ENCODE results near the gene RAB5IF. TPM values are rescaled to one million over a fixed set of nuclear protein-coding genes. Genes with fewer than 3 reads are reported as not detected.
A peak's percentile ranks its signal among the peaks of the same experiment; 100 is the strongest.
"Not testable (repeated sequence)": the region's sequence is repeated elsewhere in the genome, so short reads cannot be mapped to it uniquely, and the experiment has no call there.

Gene RAB5IF
- total and polyA plus RNA-seq, 2 donors (not counting 1 experiment from before 2014, with no cell fraction given) = 41.4 to 69.4 TPM

DNA sequence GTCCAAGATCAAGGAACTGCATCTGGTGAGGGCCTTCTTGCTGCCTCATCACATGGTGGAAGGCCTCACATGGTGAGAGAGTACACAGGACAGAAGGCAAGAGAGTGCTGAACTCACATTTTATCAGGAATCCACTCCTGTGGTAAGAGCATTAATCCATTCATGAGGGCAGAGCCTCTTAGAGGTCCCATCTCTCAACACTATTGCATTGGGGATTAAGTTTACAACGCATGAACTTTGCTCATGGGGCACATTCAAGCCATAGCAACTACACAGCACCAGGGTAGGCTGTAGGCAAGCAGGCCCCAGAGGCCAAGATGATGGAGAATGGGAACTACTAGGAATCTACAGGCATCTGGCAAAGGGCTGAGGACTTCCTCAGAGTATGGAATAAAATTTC lies 42.2 kb upstream of the RAB5IF start:
- intact Hi-C loops (cut with micrococcal nuclease) = no loop called here
- H3K27ac ChIP-seq (ENCODE audit: low read length in 2 of 2) = no peak overlapping the region
- ChIA-PET POLR2A (no interaction called here), CTCF (no interaction called here)
- no peaks in the 10 kb centered on the region for H3K27me3 ChIP-seq (replicated peaks in 1 of 4; ENCODE audit: control extremely low read depth in 1 of 4, control insufficient read depth in 3 of 4, insufficient read depth in 4 of 4, low read length in 3 of 4)
- TF ChIP-seq, protein P1, sequence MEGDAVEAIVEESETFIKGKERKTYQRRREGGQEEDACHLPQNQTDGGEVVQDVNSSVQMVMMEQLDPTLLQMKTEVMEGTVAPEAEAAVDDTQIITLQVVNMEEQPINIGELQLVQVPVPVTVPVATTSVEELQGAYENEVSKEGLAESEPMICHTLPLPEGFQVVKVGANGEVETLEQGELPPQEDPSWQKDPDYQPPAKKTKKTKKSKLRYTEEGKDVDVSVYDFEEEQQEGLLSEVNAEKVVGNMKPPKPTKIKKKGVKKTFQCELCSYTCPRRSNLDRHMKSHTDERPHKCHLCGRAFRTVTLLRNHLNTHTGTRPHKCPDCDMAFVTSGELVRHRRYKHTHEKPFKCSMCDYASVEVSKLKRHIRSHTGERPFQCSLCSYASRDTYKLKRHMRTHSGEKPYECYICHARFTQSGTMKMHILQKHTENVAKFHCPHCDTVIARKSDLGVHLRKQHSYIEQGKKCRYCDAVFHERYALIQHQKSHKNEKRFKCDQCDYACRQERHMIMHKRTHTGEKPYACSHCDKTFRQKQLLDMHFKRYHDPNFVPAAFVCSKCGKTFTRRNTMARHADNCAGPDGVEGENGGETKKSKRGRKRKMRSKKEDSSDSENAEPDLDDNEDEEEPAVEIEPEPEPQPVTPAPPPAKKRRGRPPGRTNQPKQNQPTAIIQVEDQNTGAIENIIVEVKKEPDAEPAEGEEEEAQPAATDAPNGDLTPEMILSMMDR (IDR thresholded peaks at IDR 0.05) = no peak
- TF ChIP-seq EZH2 (IDR thresholded peaks at IDR 0.05; ENCODE audit: borderline replicate concordance, insufficient read depth, low read depth, low read length, poor library complexity, severe bottlenecking) = no peak
- no peak overlapping the region for H3K9ac ChIP-seq (ENCODE audit: low read length)
- WGBS (ENCODE audit: insufficient coverage) = no CpG with 5 or more reads among the region's 1 CpG
- Mint-ChIP-seq H3K4me3 (no peak overlapping the region), H3K27me3 (no peaks in the 10 kb centered on the region), H3K9me3 (ENCODE audit: insufficient read depth) (peaks cover 3% of the 10 kb centered on the region), H3K27ac (peak overlapping the region; percentile 28), H3K4me1 (no peaks in the 10 kb centered on the region)
- no peak overlapping the region for H3K4me2 ChIP-seq (replicated peaks; ENCODE audit: low read depth, low read length, poor library complexity, severe bottlenecking)
- H3K79me2 ChIP-seq (ENCODE audit: control insufficient read depth, insufficient read depth, low read length) = no peaks in the 10 kb centered on the region
- DNase-seq = no peak
- no peaks in the 10 kb centered on the region for H3K4me1 ChIP-seq (ENCODE audit: control insufficient read depth in 2 of 2, insufficient read depth in 2 of 2, low read length in 2 of 2)
- H3K36me3 ChIP-seq (replicated peaks in 1 of 2; ENCODE audit: control extremely low read depth in 1 of 2, control insufficient read depth in 1 of 2, extremely low read depth in 1 of 2, insufficient read depth in 2 of 2, low read length in 1 of 2) = peaks cover 0 to 2% of the 10 kb centered on the region in 2 experiments
- peaks cover 0 to 14% (median 7%) of the 10 kb centered on the region in 3 donors for H3K9me3 ChIP-seq (ENCODE audit: control extremely low read depth in 1 of 3, control insufficient read depth in 2 of 3, insufficient read depth in 1 of 3, low read length in 2 of 3)
- no peak overlapping the region for H3K4me3 ChIP-seq (ENCODE audit: control extremely low read depth in 1 of 5, extremely low read depth in 1 of 5, insufficient read depth in 1 of 5, low read depth in 2 of 5, low read length in 4 of 5)
- H4K20me1 ChIP-seq (ENCODE audit: control insufficient read depth, insufficient read depth, low read length, poor library complexity, severe bottlenecking) = no peaks in the 10 kb centered on the region
- H2AFZ ChIP-seq (ENCODE audit: insufficient read depth, low read depth, low read length, poor library complexity, severe bottlenecking) = no peak overlapping the region
- ATAC-seq (ENCODE audit: low read depth) = no peak

GRCh38 chr20:36564078-36564725 lies 41.4 kb upstream of the RAB5IF start:
- H3K4me3 Mint-ChIP-seq; intact Hi-C loops (cut with micrococcal nuclease); H3K27ac ChIP-seq (ENCODE audit: low read length in 2 of 2); POLR2A ChIA-PET; H3K27me3 Mint-ChIP-seq; H3K4me1 ChIP-seq (ENCODE audit: control insufficient read depth in 2 of 2, insufficient read depth in 2 of 2, low read length in 2 of 2); DNase-seq; H3K36me3 ChIP-seq (replicated peaks in 1 of 2; ENCODE audit: control extremely low read depth in 1 of 2, control insufficient read depth in 1 of 2, extremely low read depth in 1 of 2, insufficient read depth in 2 of 2, low read length in 1 of 2); H3K27me3 ChIP-seq (replicated peaks in 1 of 4; ENCODE audit: control extremely low read depth in 1 of 4, control insufficient read depth in 3 of 4, insufficient read depth in 4 of 4, low read length in 3 of 4); H3K27ac Mint-ChIP-seq; H3K4me3 ChIP-seq (ENCODE audit: control extremely low read depth in 1 of 5, extremely low read depth in 1 of 5, insufficient read depth in 1 of 5, low read depth in 2 of 5, low read length in 4 of 5); H2AFZ ChIP-seq (ENCODE audit: insufficient read depth, low read depth, low read length, poor library complexity, severe bottlenecking); ATAC-seq (ENCODE audit: low read depth); H3K79me2 ChIP-seq (ENCODE audit: control insufficient read depth, insufficient read depth, low read length); H3K9me3 Mint-ChIP-seq (ENCODE audit: insufficient read depth); CTCF ChIA-PET; H4K20me1 ChIP-seq (ENCODE audit: control insufficient read depth, insufficient read depth, low read length, poor library complexity, severe bottlenecking); H3K9ac ChIP-seq (ENCODE audit: low read length); H3K4me2 ChIP-seq (replicated peaks; ENCODE audit: low read depth, low read length, poor library complexity, severe bottlenecking); H3K4me1 Mint-ChIP-seq: not testable (repeated sequence)
- WGBS (ENCODE audit: insufficient coverage) = 99% methylated on average over 8 of the region's 13 CpGs
- H3K9me3 ChIP-seq (ENCODE audit: control extremely low read depth in 1 of 3, control insufficient read depth in 2 of 3, insufficient read depth in 1 of 3, low read length in 2 of 3) = peaks cover 0 to 14% (median 7%) of the 10 kb centered on the region in 3 donors

DNA sequence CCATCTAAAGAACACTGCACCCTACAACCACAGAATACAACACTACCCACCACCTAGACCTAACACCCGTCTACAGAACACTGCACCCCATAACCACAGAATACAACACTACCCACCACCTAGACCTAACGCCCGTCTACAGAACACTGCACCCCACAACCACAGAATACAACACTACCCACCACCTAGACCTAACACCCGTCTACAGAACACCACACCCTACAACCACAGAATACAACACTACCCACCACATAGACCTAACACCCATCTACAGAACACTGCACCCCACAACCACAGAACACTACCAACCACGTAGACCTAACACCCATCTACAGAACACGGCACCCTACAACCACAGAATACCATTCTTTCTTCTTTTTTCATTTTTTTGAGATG lies 40.9 kb upstream of the RAB5IF start:
- H3K9ac ChIP-seq (ENCODE audit: low read length); H3K4me1 Mint-ChIP-seq; H3K4me2 ChIP-seq (replicated peaks; ENCODE audit: low read depth, low read length, poor library complexity, severe bottlenecking); H3K27me3 ChIP-seq (replicated peaks in 1 of 4; ENCODE audit: control extremely low read depth in 1 of 4, control insufficient read depth in 3 of 4, insufficient read depth in 4 of 4, low read length in 3 of 4); CTCF ChIA-PET; H3K9me3 Mint-ChIP-seq (ENCODE audit: insufficient read depth); H3K4me1 ChIP-seq (ENCODE audit: control insufficient read depth in 2 of 2, insufficient read depth in 2 of 2, low read length in 2 of 2); H3K4me3 Mint-ChIP-seq; H2AFZ ChIP-seq (ENCODE audit: insufficient read depth, low read depth, low read length, poor library complexity, severe bottlenecking); H4K20me1 ChIP-seq (ENCODE audit: control insufficient read depth, insufficient read depth, low read length, poor library complexity, severe bottlenecking); ATAC-seq (ENCODE audit: low read depth); DNase-seq; H3K36me3 ChIP-seq (replicated peaks in 1 of 2; ENCODE audit: control extremely low read depth in 1 of 2, control insufficient read depth in 1 of 2, extremely low read depth in 1 of 2, insufficient read depth in 2 of 2, low read length in 1 of 2); H3K4me3 ChIP-seq (ENCODE audit: control extremely low read depth in 1 of 5, extremely low read depth in 1 of 5, insufficient read depth in 1 of 5, low read depth in 2 of 5, low read length in 4 of 5); H3K27ac Mint-ChIP-seq; H3K79me2 ChIP-seq (ENCODE audit: control insufficient read depth, insufficient read depth, low read length); POLR2A ChIA-PET; H3K27ac ChIP-seq (ENCODE audit: low read length in 2 of 2); intact Hi-C loops (cut with micrococcal nuclease); H3K27me3 Mint-ChIP-seq: not testable (repeated sequence)
- peaks cover 0 to 14% (median 7%) of the 10 kb centered on the region in 3 donors for H3K9me3 ChIP-seq (ENCODE audit: control extremely low read depth in 1 of 3, control insufficient read depth in 2 of 3, insufficient read depth in 1 of 3, low read length in 2 of 3)
- 93% methylated on average over 6 of the region's 6 CpGs for WGBS (ENCODE audit: insufficient coverage)
